ENCODE results near the gene TP53.

DNA sequence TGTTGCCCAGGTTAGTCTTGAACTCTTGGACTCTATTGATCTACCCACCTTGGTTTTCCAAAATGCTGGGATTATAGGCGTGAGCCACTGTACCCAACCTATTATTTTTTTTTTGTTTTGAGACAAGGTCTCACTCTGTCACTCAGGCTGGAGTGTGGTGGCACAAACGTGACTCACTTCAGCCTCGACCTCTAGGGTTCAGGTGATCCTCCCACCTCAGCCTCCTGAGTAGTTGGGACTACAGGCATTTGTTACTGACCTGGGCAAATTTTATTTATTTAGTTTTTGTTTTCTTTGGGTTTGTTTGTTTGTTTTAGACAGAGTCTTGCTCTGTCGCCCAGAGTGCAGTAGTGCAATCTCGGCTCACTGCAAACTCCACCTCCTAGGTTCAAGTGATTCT is 63.6 kb downstream of the TP53 start:
- no peak for TF ChIP-seq POLR2AphosphoS5 (IDR thresholded peaks at IDR 0.05)
- TF ChIP-seq, protein P1, sequence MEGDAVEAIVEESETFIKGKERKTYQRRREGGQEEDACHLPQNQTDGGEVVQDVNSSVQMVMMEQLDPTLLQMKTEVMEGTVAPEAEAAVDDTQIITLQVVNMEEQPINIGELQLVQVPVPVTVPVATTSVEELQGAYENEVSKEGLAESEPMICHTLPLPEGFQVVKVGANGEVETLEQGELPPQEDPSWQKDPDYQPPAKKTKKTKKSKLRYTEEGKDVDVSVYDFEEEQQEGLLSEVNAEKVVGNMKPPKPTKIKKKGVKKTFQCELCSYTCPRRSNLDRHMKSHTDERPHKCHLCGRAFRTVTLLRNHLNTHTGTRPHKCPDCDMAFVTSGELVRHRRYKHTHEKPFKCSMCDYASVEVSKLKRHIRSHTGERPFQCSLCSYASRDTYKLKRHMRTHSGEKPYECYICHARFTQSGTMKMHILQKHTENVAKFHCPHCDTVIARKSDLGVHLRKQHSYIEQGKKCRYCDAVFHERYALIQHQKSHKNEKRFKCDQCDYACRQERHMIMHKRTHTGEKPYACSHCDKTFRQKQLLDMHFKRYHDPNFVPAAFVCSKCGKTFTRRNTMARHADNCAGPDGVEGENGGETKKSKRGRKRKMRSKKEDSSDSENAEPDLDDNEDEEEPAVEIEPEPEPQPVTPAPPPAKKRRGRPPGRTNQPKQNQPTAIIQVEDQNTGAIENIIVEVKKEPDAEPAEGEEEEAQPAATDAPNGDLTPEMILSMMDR (IDR thresholded peaks at IDR 0.05) = no peak
- no peak for TF ChIP-seq EP300 (IDR thresholded peaks at IDR 0.05; ENCODE audit: low read depth)
- no peak for TF ChIP-seq POLR2A (IDR thresholded peaks at IDR 0.05)

Measured in transverse colon (tissue), 4 donors.